ENCODE measurements around the gene ZSCAN2.

GRCh38 chr15:84588053-84588874 lies 12.5 kb upstream of the ZSCAN2 start:
- TF ChIP-seq CTCF (conservative IDR thresholded peaks at IDR 0.05; ENCODE audit: low read depth, low read length): peak; percentile 70
- TF ChIP-seq EZH2 (IDR thresholded peaks at IDR 0.05; ENCODE audit: borderline replicate concordance, low read depth, low read length, poor library complexity, severe bottlenecking): no peak
